ENCODE measurements around the gene AOPEP. TPM values are rescaled to one million over a fixed set of nuclear protein-coding genes. Genes with fewer than 3 reads are reported as not detected.

AOPEP gene
- total and polyA plus RNA-seq, 12 donors: 110 to 250 (median 161) TPM

GRCh38 chr9:95125652-95126051 lies 399.2 kb downstream of the AOPEP start:
- WGBS, 2 donors: 80 to 83% methylated on average over 3 of the region's 3 CpGs
- Histone ChIP-seq H3K4me3 (no peak overlapping the region), H3K9me3 (no peaks in the 10 kb centered on the region), H3K27ac (no peak overlapping the region), H3K4me1 (peaks cover 0 to 14% (median 6%) of the 10 kb centered on the region in 9 donors), H3K27me3 (no peaks in the 10 kb centered on the region), H3K36me3 (no peaks in the 10 kb centered on the region)
- TF ChIP-seq CTCF (IDR thresholded peaks at IDR 0.05): no peak
- ATAC-seq (no peak), DNase-seq (no peak)
- intact Hi-C loops (cut with DNase I): loop anchor here in 6 of 10 donors (2.0 to 10.0 kb wide), 4 partner anchors 341 to 445 kb away; no protein-coding TSS in a partner anchor

GRCh38 chr9:95126739-95127138 lies 400.2 kb downstream of the AOPEP start:
- 86 to 89% methylated on average over 9 of the region's 9 CpGs for WGBS, 2 donors
- no peak for ATAC-seq
- no peak for DNase-seq
- H3K9me3 ChIP-seq: no peaks in the 10 kb centered on the region
- no peak overlapping the region for H3K27ac ChIP-seq
- peaks cover 0 to 11% (median 6%) of the 10 kb centered on the region in 9 donors for H3K4me1 ChIP-seq
- no peak for TF ChIP-seq CTCF (IDR thresholded peaks at IDR 0.05)
- intact Hi-C loops (cut with DNase I): loop anchor here in 9 of 10 donors (1.0 to 10.0 kb wide), 7 partner anchors 342 to 446 kb away; no protein-coding TSS in a partner anchor
- no peaks in the 10 kb centered on the region for H3K36me3 ChIP-seq
- H3K4me3 ChIP-seq: peak overlapping the region in 1 of 10 donors; percentile 50
- H3K27me3 ChIP-seq: no peaks in the 10 kb centered on the region

GRCh38 chr9:95127249-95128176 lies 401.0 kb downstream of the AOPEP start:
- ATAC-seq (peak; percentile 83 to 94 (median 90)), DNase-seq (peak; percentile 86 to 87)
- WGBS, 2 donors: 15 to 18% methylated on average over 35 of the region's 35 CpGs
- Histone ChIP-seq H3K9me3 (no peaks in the 10 kb centered on the region), H3K27me3 (no peaks in the 10 kb centered on the region), H3K27ac (peak overlapping the region in 1 of 10 donors; percentile 36), H3K4me1 (peaks cover 0 to 11% (median 6%) of the 10 kb centered on the region in 9 donors), H3K4me3 (peak overlapping the region in 9 of 10 donors; percentile 21 to 53 (median 43)), H3K36me3 (no peaks in the 10 kb centered on the region)
- intact Hi-C loops (cut with DNase I): loop anchor here (1.0 to 10.0 kb wide), 7 partner anchors 343 to 447 kb away; no protein-coding TSS in a partner anchor
- peak; percentile 92 to 100 (median 98) for TF ChIP-seq CTCF (IDR thresholded peaks at IDR 0.05)

- ATAC-seq (no peak), DNase-seq (no peak)
- H3K36me3 ChIP-seq: no peaks in the 10 kb centered on the region
- H3K27me3 ChIP-seq: no peaks in the 10 kb centered on the region
- H3K9me3 ChIP-seq: no peaks in the 10 kb centered on the region
- H3K4me3 ChIP-seq: no peak overlapping the region
- intact Hi-C loops (cut with DNase I): loop anchor here in 7 of 10 donors (2.0 to 10.0 kb wide), 4 partner anchors 343 to 447 kb away; no protein-coding TSS in a partner anchor
- 86 to 89% methylated on average over 4 of the region's 4 CpGs for WGBS, 2 donors
- TF ChIP-seq CTCF (IDR thresholded peaks at IDR 0.05): no peak
- peaks cover 0 to 11% (median 6%) of the 10 kb centered on the region in 9 donors for H3K4me1 ChIP-seq
- no peak overlapping the region for H3K27ac ChIP-seq
These were observed 401.7 kb downstream of the AOPEP start for GRCh38 chr9:95128177-95128524.
